CD4-positive, alpha-beta T cell treated with Interleukin-17A for 1 hour (primary cell): Measurements from ENCODE around the gene MYL10.

Experiments used
- DNase-seq: peaks from one replicate; pipeline ENCODE4 v3.0.0-alpha.2; 2020

MYL10 gene

GRCh38 chr7:101563943-101564777 lies 64.9 kb downstream of the MYL10 start:
- DNase-seq, result no peak
